Neural progenitor cell (in vitro differentiated cells): ENCODE data around the gene TMEM236.

ENCODE experiments used
- CTCF ChIP-seq: fragments of 200-600 bp; sonication (generic); IDR thresholded peaks from 2 replicates; pipeline ENCODE4 v1.5.1; 2017; ENCODE audit warnings: antibody characterized with exemption, mild to moderate bottlenecking
- EZH2 ChIP-seq: fragments of 200-600 bp; sonication (generic); IDR thresholded peaks from 2 replicates; pipeline ENCODE4 v1.6.1; 2017; ENCODE audit warnings: antibody characterized with exemption, mild to moderate bottlenecking, moderate library complexity

GRCh38 chr10:17749890-17750289 lies 2.1 kb upstream of the TMEM236 start:
- TF ChIP-seq CTCF (no peak), EZH2 (no peak)
